ENCODE results near the gene ATP9A.
"Not testable (repeated sequence)": the region's sequence is repeated elsewhere in the genome, so short reads cannot be mapped to it uniquely, and the experiment has no call there.

ATP9A gene

GRCh38 chr20:51767867-51768758, at the start of gene ATP9A:
ATP9A (minus strand) TSS chr20:51768390; CDS start chr20:51768369, 21 bp downstream.
- H3K4me3 ChIP-seq (ENCODE audit: low read depth, low read length): no peak within 1 kb of the TSS
- TF ChIP-seq, protein P1, sequence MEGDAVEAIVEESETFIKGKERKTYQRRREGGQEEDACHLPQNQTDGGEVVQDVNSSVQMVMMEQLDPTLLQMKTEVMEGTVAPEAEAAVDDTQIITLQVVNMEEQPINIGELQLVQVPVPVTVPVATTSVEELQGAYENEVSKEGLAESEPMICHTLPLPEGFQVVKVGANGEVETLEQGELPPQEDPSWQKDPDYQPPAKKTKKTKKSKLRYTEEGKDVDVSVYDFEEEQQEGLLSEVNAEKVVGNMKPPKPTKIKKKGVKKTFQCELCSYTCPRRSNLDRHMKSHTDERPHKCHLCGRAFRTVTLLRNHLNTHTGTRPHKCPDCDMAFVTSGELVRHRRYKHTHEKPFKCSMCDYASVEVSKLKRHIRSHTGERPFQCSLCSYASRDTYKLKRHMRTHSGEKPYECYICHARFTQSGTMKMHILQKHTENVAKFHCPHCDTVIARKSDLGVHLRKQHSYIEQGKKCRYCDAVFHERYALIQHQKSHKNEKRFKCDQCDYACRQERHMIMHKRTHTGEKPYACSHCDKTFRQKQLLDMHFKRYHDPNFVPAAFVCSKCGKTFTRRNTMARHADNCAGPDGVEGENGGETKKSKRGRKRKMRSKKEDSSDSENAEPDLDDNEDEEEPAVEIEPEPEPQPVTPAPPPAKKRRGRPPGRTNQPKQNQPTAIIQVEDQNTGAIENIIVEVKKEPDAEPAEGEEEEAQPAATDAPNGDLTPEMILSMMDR (IDR thresholded peaks at IDR 0.05; ENCODE audit: low read depth, low read length, missing control alignments): no peak
- no peak for DNase-seq (ENCODE audit: low read depth)

DNA sequence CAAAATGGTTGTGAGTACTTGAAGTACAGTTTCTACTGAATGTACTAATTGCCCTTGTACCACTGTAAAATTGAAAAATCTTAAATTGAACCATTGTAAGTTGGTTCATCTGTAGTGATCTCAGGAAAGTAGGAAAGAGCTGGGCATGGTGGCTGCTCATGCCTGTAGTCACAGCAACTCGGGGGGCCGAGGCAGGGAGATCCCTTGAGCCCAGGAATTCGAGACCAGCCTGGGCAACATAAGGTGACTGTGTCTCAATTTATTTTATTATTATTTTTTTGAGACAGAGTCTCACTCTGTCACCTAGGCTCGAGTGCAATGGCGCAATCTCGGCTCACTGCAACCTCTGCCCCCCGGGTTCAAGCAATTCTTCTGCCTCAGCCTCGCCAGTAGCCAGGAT, 48.7 kb upstream of the ATP9A start:
- DNase-seq (ENCODE audit: low read depth); H3K4me3 ChIP-seq (ENCODE audit: low read depth, low read length): not testable (repeated sequence)

DNA sequence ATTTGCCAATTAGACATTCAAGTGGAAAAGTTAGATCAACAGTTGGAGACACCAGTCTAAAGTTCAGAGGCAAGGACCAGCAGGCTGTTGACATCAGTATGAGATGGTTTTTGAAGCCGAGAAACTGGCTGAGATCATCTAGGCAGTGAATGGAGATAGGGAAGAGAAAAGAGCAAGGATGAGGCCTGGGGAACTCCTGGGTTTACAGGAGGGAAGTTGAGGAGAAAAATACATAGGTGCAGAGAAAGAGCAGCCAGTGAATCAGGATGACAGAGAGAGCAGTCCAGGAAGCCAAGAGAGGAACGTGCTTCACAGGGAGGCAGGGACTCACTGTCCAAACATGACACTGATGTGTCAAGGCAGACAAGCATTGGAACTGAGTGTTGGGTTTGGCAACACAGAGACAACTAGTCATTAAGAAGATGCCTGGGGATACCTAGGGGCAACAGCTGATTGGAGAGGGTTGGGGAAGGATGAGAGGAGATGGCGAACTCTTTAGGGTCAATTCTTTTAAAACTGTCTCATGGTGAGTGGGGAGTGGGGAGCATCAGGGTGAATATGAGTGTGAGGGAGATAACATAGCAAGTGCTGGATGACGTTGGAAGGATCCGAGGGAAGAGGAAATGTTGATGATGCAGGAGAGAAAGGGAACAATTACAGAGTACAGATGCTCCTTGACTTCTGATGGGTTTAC, 47.3 kb upstream of the ATP9A start:
- H3K4me3 ChIP-seq (ENCODE audit: low read depth, low read length): no peak overlapping the region
- no peak for DNase-seq (ENCODE audit: low read depth)
- TF ChIP-seq, protein P1 (IDR thresholded peaks at IDR 0.05; ENCODE audit: low read depth, low read length, missing control alignments): no peak

DNA sequence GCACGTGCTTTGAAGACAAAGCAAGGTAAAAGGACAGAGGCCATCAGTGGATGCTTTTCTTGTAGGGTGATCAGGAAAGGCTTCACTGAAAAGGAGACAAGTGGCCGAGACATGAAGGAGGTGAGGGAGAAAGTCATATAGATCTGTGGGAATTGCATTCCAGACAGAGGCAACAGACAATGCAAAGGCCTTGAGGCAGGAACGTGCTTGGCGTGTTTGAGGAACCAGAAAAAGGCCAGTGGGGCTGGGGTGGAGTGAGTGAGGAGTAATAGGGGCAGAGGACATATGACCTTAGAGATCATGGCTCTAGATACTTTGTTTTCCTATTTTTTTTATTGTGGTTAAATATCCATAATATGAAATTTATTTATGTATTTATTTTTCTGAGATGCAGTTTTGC, 44.7 kb upstream of the ATP9A start:
- no peak overlapping the region for H3K4me3 ChIP-seq (ENCODE audit: low read depth, low read length)
- TF ChIP-seq, protein P1 (IDR thresholded peaks at IDR 0.05; ENCODE audit: low read depth, low read length, missing control alignments): no peak
- DNase-seq (ENCODE audit: low read depth): no peak

DNA sequence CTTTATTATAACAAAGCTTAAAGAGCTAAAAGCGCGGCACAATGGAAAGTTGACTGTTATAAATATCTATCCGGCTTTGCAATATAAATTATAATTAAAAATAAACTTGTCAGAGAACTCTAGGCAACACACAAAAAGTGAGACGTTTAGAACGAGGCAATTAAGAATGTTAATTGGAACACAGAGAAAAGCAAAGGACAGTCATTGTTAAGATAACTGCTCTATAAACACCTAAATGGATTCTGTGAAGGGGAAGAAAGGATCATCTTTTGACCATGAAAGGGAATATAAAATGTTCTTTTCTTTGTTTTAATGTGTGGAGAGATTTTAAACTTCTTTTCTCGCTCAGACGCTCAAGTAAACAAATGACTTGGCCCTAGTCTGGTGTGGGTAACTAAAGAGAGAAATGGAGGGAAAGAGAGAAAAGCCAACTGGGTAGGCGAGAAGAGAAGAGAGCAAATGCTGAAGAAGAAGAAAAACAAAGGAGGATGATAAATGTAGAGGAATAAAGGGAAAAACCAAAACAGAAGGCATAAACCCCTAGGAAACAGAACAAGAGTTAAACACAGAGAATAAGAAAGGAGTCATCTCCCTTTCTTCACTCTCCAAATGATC, 43.4 kb upstream of the ATP9A start:
- TF ChIP-seq, protein P1 (IDR thresholded peaks at IDR 0.05; ENCODE audit: low read depth, low read length, missing control alignments): no peak
- DNase-seq (ENCODE audit: low read depth): no peak
- no peak overlapping the region for H3K4me3 ChIP-seq (ENCODE audit: low read depth, low read length)

- H3K4me3 ChIP-seq (ENCODE audit: low read depth, low read length): no peak overlapping the region
- TF ChIP-seq, protein P1 (IDR thresholded peaks at IDR 0.05; ENCODE audit: low read depth, low read length, missing control alignments): no peak
- DNase-seq (ENCODE audit: low read depth): no peak
These were observed 42.8 kb upstream of the ATP9A start for GRCh38 chr20:51811042-51811355.
